Gastroesophageal sphincter (tissue), 3 donors: ENCODE measurements around the gene ALDH3A1.

Experiments
- EP300 ChIP-seq: sonication (generic); formaldehyde crosslinking; IDR thresholded peaks from one replicate; pipeline ENCODE4 v1.6.1; 2017; ENCODE audit warnings: antibody characterized with exemption, mild to moderate bottlenecking
- POLR2A ChIP-seq, 2 donors: fragments of 450-650 bp; IDR thresholded peaks; one replicate each; pipeline ENCODE4 v1.6.1; 2017; ENCODE audit warnings: antibody characterized with exemption in 2 of 2, mild to moderate bottlenecking in 2 of 2, moderate library complexity in 1 of 2
- POLR2AphosphoS5 ChIP-seq: sonication (generic); formaldehyde crosslinking; IDR thresholded peaks from one replicate; pipeline ENCODE4 v1.6.1; 2017; ENCODE audit warnings: antibody characterized with exemption
- TF ChIP-seq, protein P1 (sequence below), 4 experiments: fragments of 200-600 bp in 2 of 4; fragments of 450-650 bp in 2 of 4; sonication (generic) in 1 of 4; IDR thresholded peaks; one replicate each; pipeline ENCODE4 v1.5.1; 2017 to 2019; ENCODE audit warnings: antibody characterized with exemption in 4 of 4, mild to moderate bottlenecking in 2 of 4, moderate library complexity in 2 of 4

DNA sequence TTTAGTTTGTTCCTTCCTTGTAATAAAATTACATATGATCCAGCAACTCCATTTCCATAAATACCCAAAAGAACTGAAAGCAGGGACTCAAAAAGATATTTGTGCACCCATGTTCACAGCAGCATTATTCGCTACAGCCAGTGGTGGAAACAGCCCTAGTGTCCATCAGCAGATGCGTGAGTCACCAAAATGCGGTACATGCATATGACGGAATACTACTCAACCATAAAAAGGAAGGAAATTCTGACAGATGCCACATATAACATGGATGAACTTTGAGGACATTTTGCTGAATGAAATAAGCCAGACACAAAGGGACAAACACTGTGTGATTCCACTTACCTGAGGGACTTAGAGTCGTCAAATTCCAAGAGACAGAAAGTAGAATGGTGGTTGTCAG is 22.6 kb downstream of the ALDH3A1 start:
- TF ChIP-seq, protein P1, sequence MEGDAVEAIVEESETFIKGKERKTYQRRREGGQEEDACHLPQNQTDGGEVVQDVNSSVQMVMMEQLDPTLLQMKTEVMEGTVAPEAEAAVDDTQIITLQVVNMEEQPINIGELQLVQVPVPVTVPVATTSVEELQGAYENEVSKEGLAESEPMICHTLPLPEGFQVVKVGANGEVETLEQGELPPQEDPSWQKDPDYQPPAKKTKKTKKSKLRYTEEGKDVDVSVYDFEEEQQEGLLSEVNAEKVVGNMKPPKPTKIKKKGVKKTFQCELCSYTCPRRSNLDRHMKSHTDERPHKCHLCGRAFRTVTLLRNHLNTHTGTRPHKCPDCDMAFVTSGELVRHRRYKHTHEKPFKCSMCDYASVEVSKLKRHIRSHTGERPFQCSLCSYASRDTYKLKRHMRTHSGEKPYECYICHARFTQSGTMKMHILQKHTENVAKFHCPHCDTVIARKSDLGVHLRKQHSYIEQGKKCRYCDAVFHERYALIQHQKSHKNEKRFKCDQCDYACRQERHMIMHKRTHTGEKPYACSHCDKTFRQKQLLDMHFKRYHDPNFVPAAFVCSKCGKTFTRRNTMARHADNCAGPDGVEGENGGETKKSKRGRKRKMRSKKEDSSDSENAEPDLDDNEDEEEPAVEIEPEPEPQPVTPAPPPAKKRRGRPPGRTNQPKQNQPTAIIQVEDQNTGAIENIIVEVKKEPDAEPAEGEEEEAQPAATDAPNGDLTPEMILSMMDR (IDR thresholded peaks at IDR 0.05) = no peak
- TF ChIP-seq POLR2A (IDR thresholded peaks at IDR 0.05) = no peak
- no peak for TF ChIP-seq POLR2AphosphoS5
- no peak for TF ChIP-seq EP300
